ENCODE measurements around the gene NELL1.

DNA sequence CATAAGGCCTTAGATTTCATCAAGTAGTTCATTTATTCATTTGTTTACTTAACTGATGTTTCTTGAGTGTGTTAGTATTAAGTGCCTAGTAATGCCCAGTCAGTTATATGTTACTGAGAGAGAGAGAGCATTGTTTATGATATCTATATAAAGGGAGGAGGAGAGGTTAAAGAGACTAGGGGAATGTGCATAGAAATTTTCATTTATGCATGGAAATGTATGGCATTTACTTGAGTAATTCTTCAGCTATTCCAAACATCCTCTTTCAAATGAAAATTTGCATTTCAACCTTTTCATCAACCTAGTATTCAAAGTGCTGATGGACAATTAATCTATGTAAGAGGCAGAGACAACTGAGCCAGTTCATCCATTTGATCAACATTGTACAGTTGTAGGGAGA is 199.7 kb downstream of the NELL1 start:
- TF ChIP-seq, protein P1, sequence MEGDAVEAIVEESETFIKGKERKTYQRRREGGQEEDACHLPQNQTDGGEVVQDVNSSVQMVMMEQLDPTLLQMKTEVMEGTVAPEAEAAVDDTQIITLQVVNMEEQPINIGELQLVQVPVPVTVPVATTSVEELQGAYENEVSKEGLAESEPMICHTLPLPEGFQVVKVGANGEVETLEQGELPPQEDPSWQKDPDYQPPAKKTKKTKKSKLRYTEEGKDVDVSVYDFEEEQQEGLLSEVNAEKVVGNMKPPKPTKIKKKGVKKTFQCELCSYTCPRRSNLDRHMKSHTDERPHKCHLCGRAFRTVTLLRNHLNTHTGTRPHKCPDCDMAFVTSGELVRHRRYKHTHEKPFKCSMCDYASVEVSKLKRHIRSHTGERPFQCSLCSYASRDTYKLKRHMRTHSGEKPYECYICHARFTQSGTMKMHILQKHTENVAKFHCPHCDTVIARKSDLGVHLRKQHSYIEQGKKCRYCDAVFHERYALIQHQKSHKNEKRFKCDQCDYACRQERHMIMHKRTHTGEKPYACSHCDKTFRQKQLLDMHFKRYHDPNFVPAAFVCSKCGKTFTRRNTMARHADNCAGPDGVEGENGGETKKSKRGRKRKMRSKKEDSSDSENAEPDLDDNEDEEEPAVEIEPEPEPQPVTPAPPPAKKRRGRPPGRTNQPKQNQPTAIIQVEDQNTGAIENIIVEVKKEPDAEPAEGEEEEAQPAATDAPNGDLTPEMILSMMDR (IDR thresholded peaks at IDR 0.05; ENCODE audit: low read depth, low read length, poor library complexity, severe bottlenecking), result no peak
- no peak for TF ChIP-seq EZH2phosphoT487 (IDR thresholded peaks at IDR 0.05; ENCODE audit: borderline replicate concordance, low read length)
